ENCODE results near the gene MOB2.

The MOB2 gene

DNA sequence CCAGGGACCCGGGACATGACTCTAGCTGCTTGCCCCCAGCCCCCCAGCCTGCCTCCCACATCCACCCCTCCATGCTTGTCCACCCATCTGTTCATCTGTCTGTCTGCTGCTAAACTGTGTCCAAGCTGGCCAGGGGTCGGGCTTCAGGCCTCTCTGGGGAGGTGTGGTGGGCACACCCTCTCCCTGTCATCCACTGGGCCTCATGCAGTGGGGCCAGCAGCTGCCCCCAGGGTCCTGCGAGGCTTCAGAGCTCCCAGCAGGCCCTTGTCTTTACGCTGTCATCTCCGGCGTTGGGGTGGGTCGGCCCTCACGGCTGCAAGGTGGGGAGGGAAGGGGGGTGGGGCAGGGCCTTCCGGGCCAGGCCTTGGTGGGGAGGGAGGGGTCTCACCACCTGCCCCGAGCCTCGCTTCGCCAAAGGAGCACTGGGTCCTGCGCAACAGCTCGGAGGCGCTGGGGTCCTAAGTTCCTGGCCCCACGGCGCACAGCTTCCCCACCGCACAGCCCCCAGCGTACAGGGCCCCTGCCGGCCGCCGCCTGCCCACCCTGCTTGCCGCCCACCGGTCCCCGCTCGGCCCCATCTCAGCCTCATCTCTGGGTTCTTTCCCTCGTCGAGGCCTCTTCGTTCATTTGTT lies 26.7 kb downstream of the MOB2 start:
- no peaks in the 10 kb centered on the region for H3K79me2 ChIP-seq
- TF ChIP-seq, protein P1, sequence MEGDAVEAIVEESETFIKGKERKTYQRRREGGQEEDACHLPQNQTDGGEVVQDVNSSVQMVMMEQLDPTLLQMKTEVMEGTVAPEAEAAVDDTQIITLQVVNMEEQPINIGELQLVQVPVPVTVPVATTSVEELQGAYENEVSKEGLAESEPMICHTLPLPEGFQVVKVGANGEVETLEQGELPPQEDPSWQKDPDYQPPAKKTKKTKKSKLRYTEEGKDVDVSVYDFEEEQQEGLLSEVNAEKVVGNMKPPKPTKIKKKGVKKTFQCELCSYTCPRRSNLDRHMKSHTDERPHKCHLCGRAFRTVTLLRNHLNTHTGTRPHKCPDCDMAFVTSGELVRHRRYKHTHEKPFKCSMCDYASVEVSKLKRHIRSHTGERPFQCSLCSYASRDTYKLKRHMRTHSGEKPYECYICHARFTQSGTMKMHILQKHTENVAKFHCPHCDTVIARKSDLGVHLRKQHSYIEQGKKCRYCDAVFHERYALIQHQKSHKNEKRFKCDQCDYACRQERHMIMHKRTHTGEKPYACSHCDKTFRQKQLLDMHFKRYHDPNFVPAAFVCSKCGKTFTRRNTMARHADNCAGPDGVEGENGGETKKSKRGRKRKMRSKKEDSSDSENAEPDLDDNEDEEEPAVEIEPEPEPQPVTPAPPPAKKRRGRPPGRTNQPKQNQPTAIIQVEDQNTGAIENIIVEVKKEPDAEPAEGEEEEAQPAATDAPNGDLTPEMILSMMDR (IDR thresholded peaks at IDR 0.05) = no peak
- H3K9ac ChIP-seq = no peak overlapping the region
- H3K4me1 ChIP-seq = no peaks in the 10 kb centered on the region
- H3K9me3 ChIP-seq (ENCODE audit: control insufficient read depth, low read length) = no peaks in the 10 kb centered on the region
- H3K27me3 ChIP-seq (ENCODE audit: control insufficient read depth, insufficient read depth, low read length) = no peaks in the 10 kb centered on the region
- H3K4me2 ChIP-seq (ENCODE audit: low read length) = no peak overlapping the region
- no peaks in the 10 kb centered on the region for H3K36me3 ChIP-seq (ENCODE audit: control insufficient read depth, insufficient read depth, low read length)
- H3K27ac ChIP-seq = no peak overlapping the region
- no peak overlapping the region for H3K4me3 ChIP-seq (ENCODE audit: low read depth, low read length)
- H2AFZ ChIP-seq = no peak overlapping the region

DNA sequence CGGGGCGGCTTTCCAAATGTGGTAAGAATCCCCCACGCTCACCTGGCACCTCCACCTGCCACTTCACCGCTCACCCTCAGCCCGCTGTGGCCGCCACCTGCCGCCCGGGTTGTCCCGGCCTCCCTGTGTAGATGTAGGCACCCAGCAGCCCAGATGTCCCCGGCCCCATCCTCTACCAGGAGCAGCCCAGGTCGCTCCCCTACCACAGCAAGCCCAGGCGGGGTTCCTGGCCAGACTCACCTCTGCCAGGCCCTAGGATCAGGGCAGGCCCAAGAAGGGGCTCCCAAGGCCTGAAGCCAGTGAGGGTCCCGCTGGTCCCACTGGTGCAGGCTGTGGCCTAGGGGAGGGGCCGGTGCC lies 27.4 kb downstream of the MOB2 start:
- Histone ChIP-seq H3K79me2 (no peaks in the 10 kb centered on the region), H3K4me3 (ENCODE audit: low read depth, low read length) (no peak overlapping the region), H3K4me1 (no peaks in the 10 kb centered on the region), H3K27me3 (ENCODE audit: control insufficient read depth, insufficient read depth, low read length) (no peaks in the 10 kb centered on the region), H3K27ac (no peak overlapping the region), H3K4me2 (ENCODE audit: low read length) (no peak overlapping the region), H2AFZ (no peak overlapping the region), H3K9ac (no peak overlapping the region), H3K9me3 (ENCODE audit: control insufficient read depth, low read length) (no peaks in the 10 kb centered on the region), H3K36me3 (ENCODE audit: control insufficient read depth, insufficient read depth, low read length) (no peaks in the 10 kb centered on the region)
- TF ChIP-seq, protein P1 (IDR thresholded peaks at IDR 0.05) = no peak

DNA sequence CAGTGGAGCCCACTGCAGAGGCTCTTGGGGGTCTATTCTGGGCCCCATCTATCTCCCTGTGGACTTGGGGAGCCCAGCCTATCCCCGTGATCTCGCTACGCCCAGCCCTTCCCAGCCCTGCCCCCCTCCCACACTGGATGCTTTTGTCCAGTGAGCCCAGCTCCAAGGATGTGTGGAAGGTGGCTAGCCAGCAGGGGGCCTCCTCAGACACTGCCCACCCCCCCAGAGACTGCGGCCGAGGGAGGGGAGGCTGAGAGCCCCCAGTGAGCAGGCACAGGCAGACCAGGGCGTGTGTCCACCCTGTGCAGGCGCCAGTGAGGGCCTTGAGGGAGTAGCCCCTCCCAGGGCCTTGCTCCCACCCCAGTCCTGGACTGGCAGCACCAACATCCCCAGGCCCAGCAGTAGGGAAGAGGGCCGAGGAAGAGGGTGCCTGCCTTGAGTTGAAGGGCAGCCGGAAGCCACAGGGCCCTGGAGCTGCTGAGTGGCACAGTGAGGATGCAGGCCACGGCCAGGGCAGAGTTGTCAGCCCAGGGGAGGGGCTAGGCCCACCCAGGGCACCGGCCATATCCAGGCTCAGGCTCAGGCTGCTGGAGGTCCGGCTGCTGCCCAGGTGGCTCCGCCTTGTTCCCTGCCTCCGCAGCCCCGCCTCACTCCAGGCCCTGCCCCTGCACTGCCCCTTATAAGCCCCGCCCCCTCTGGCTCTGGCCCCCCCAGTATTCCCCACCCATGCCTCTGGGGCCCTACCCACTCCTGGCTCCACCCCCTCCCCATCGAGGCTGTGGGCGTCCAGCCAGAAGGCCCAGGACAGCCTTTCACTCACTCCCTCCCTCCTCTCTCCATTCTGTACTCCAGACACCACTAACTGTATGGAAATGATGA lies 28.0 kb downstream of the MOB2 start:
- H3K9ac ChIP-seq = no peak overlapping the region
- H3K4me3 ChIP-seq (ENCODE audit: low read depth, low read length) = no peak overlapping the region
- H3K27me3 ChIP-seq (ENCODE audit: control insufficient read depth, insufficient read depth, low read length) = no peaks in the 10 kb centered on the region
- no peaks in the 10 kb centered on the region for H3K9me3 ChIP-seq (ENCODE audit: control insufficient read depth, low read length)
- H3K79me2 ChIP-seq = no peaks in the 10 kb centered on the region
- no peaks in the 10 kb centered on the region for H3K4me1 ChIP-seq
- no peaks in the 10 kb centered on the region for H3K36me3 ChIP-seq (ENCODE audit: control insufficient read depth, insufficient read depth, low read length)
- TF ChIP-seq, protein P1 (IDR thresholded peaks at IDR 0.05) = no peak
- no peak overlapping the region for H3K27ac ChIP-seq
- no peak overlapping the region for H2AFZ ChIP-seq
- H3K4me2 ChIP-seq (ENCODE audit: low read length) = no peak overlapping the region

DNA sequence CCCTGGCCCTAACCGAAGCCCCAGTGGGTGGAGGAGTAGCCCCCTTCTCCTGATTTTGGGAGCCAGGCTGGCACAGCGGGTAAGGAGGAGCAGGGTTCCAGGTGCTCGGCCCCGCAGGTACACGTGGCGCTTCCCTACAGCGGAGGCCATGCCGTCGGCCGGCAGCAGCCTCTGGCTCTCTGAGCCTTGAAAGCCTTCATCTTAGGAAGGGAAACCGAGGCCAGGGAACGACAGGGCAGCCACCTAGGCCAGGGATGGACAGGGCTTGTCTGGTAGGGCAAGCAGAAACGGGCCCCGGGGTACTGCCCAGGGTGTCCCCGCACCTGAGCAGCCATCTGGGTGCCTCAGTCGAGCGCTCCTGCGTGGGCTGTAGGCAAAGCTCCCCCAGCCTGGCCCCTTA lies 28.7 kb downstream of the MOB2 start:
- H3K36me3 ChIP-seq (ENCODE audit: control insufficient read depth, insufficient read depth, low read length) = no peaks in the 10 kb centered on the region
- H3K9me3 ChIP-seq (ENCODE audit: control insufficient read depth, low read length) = no peaks in the 10 kb centered on the region
- no peaks in the 10 kb centered on the region for H3K4me1 ChIP-seq
- no peaks in the 10 kb centered on the region for H3K79me2 ChIP-seq
- TF ChIP-seq, protein P1 (IDR thresholded peaks at IDR 0.05) = no peak
- H3K27ac ChIP-seq = no peak overlapping the region
- no peak overlapping the region for H3K9ac ChIP-seq
- H3K4me3 ChIP-seq (ENCODE audit: low read depth, low read length) = no peak overlapping the region
- H3K27me3 ChIP-seq (ENCODE audit: control insufficient read depth, insufficient read depth, low read length) = no peaks in the 10 kb centered on the region
- no peak overlapping the region for H3K4me2 ChIP-seq (ENCODE audit: low read length)
- no peak overlapping the region for H2AFZ ChIP-seq

All from parathyroid adenoma (tissue), 2 donors.